B cell (primary cell): ENCODE results near the gene TOM1L2. TPM values are rescaled to one million over a fixed set of nuclear protein-coding genes. Genes with fewer than 3 reads are reported as not detected.

Experiments
- ATAC-seq: fragments of 200-7000 bp; cut with Tn5 transposase; one replicate; pipeline ENCODE4 v1.10.0; 2021; ENCODE audit warnings: low read depth, mild to moderate bottlenecking, moderate number of reproducible peaks, moderate library complexity
- CTCF ChIA-PET: fragments of 350-600 bp; sonication (Branson Sonifier 250); formaldehyde crosslinking; loops from one replicate; lab custom pipeline; 2021; ENCODE audit warnings: antibody characterized with exemption, inconsistent platforms; lab: Charles Lee
- POLR2A ChIA-PET: fragments of 350-600 bp; sonication (Branson Sonifier 250); formaldehyde crosslinking; loops from one replicate; lab custom pipeline; 2021; ENCODE audit warnings: antibody characterized with exemption; lab: Charles Lee
- DNase-seq: peaks from one replicate; pipeline ENCODE4 v3.0.0; 2013
- H2AFZ ChIP-seq: 2 replicates; pipeline ENCODE4 v1.6.1; 2012; ENCODE audit warnings: mild to moderate bottlenecking, low read depth, low read length; ENCODE audit not compliant: insufficient read depth, poor library complexity, severe bottlenecking
- H3K27ac ChIP-seq, 2 donors: 1 replicate in 1 of 2; 2 replicates in 1 of 2; pipeline ENCODE4 v1.5.1; 2012 to 2013; ENCODE audit warnings: low read length in 2 of 2, mild to moderate bottlenecking in 2 of 2, moderate library complexity in 1 of 2
- H3K27me3 ChIP-seq, 4 experiments: fragments of 200-600 bp in 1 of 4; sonication (generic) in 1 of 4; replicated peaks in 1 of 4; 1 replicate in 2 of 4; 2 replicates in 2 of 4; pipeline versions ENCODE4 v1.6.1 to v1.7.0; 2013 to 2016; ENCODE audit warnings: low read length in 3 of 4, mild to moderate bottlenecking in 2 of 4, mixed read lengths in 1 of 4, moderate library complexity in 1 of 4; ENCODE audit not compliant: insufficient read depth in 4 of 4, control insufficient read depth in 3 of 4; ENCODE audit errors: control extremely low read depth in 1 of 4
- H3K36me3 ChIP-seq, 2 experiments: replicated peaks in 1 of 2; 1 replicate in 1 of 2; 2 replicates in 1 of 2; pipeline versions ENCODE4 v1.6.1 to v1.7.1; 2013; ENCODE audit warnings: low read length in 1 of 2; ENCODE audit not compliant: insufficient read depth in 2 of 2, control insufficient read depth in 1 of 2; ENCODE audit errors: control extremely low read depth in 1 of 2, extremely low read depth in 1 of 2
- H3K4me1 ChIP-seq, 2 donors: fragments of 200-600 bp in 1 of 2; sonication (generic) in 1 of 2; 1 replicate in 1 of 2; 2 replicates in 1 of 2; pipeline versions ENCODE4 v1.5.1 to v1.6.1; 2013 to 2017; ENCODE audit warnings: low read length in 2 of 2; ENCODE audit not compliant: control insufficient read depth in 2 of 2, insufficient read depth in 2 of 2
- H3K4me2 ChIP-seq: replicated peaks from 2 replicates; pipeline ENCODE3; 2012; ENCODE audit warnings: mild to moderate bottlenecking, low read depth, low read length; ENCODE audit not compliant: poor library complexity, severe bottlenecking
- H3K4me3 ChIP-seq, 5 experiments: fragments of 200-600 bp in 1 of 5; sonication (generic) in 1 of 5; 1 replicate in 3 of 5; 2 replicates in 2 of 5; pipeline versions ENCODE4 v1.5.1 to v1.7.0; 2011 to 2016; ENCODE audit warnings: low read length in 4 of 5, mild to moderate bottlenecking in 4 of 5, low read depth in 2 of 5, control low read depth in 1 of 5, moderate library complexity in 1 of 5; ENCODE audit not compliant: insufficient read depth in 1 of 5; ENCODE audit errors: control extremely low read depth in 1 of 5, extremely low read depth in 1 of 5
- H3K79me2 ChIP-seq: fragments of 200-600 bp; sonication (generic); one replicate; pipeline ENCODE4 v1.6.0; 2016; ENCODE audit warnings: low read length; ENCODE audit not compliant: control insufficient read depth, insufficient read depth
- H3K9ac ChIP-seq: fragments of 200-600 bp; sonication (generic); 2 replicates; pipeline ENCODE4 v1.6.1; 2017; ENCODE audit warnings: mild to moderate bottlenecking, low read length, moderate library complexity
- H3K9me3 ChIP-seq, 3 donors: one replicate each; pipeline versions ENCODE4 v1.6.1 to v1.7.1; 2013; ENCODE audit warnings: low read length in 2 of 3; ENCODE audit not compliant: control insufficient read depth in 2 of 3, insufficient read depth in 1 of 3; ENCODE audit errors: control extremely low read depth in 1 of 3
- H4K20me1 ChIP-seq: 2 replicates; pipeline ENCODE4 v1.6.0; 2012; ENCODE audit warnings: mild to moderate bottlenecking, low read length; ENCODE audit not compliant: insufficient read depth, control insufficient read depth, poor library complexity, severe bottlenecking
- H3K27ac Mint-ChIP-seq: one replicate; pipeline ENCODE4 v1.8.0; 2021; ENCODE audit warnings: mixed read lengths
- H3K27me3 Mint-ChIP-seq: one replicate; pipeline ENCODE4 v1.8.0; 2021; ENCODE audit warnings: mixed read lengths
- H3K4me1 Mint-ChIP-seq: one replicate; pipeline ENCODE4 v1.8.0; 2021; ENCODE audit warnings: mixed read lengths
- H3K4me3 Mint-ChIP-seq: one replicate; pipeline ENCODE4 v1.8.0; 2021; ENCODE audit warnings: mixed read lengths
- H3K9me3 Mint-ChIP-seq: one replicate; pipeline ENCODE4 v1.8.0; 2022; ENCODE audit warnings: mixed read lengths; ENCODE audit not compliant: insufficient read depth
- CTCF ChIP-seq: fragments of 200-600 bp; IDR thresholded peaks from one replicate; pipeline ENCODE4 v1.8.0; 2022; ENCODE audit warnings: antibody characterized with exemption, mild to moderate bottlenecking
- EZH2 ChIP-seq: IDR thresholded peaks from 2 replicates; pipeline ENCODE4 v1.6.1; 2012; ENCODE audit warnings: borderline replicate concordance, low read depth, mild to moderate bottlenecking, moderate library complexity, low read length; ENCODE audit not compliant: insufficient read depth, poor library complexity, severe bottlenecking
- WGBS: methylation state at CpG from one replicate; pipeline ENCODE4 v1.1.5; 2013; ENCODE audit warnings: missing lambda C conversion rate; ENCODE audit not compliant: insufficient coverage; 5-methylcytosine and 5-hydroxymethylcytosine counted together
- intact Hi-C: fragments of 100-400 bp; cut with micrococcal nuclease; formaldehyde crosslinking; loops from one replicate; pipeline ENCODE4 v1.10.0; 2022
- polyA plus RNA-seq: library from polyadenylated mRNA; depleted of rRNA; stranded (reverse); fragments of >200 nt; gene quantifications from 2 replicates; pipeline ENCODE4 v1.2.3, GENCODE V29; 2012
- total RNA-seq, 2 donors: library from RNA; stranded (reverse); fragments of 120-200 nt in 1 of 2; gene quantifications; 1 replicate in 1 of 2; 2 replicates in 1 of 2; pipeline versions ENCODE4 v1.2.3 to v1.2.4, GENCODE V29; 2013 to 2022

TOM1L2 gene
- total and polyA plus RNA-seq, 2 donors (not counting 1 experiment from before 2014, with no cell fraction given): 25.1 to 29.7 TPM

- Histone ChIP-seq H3K9me3 (no peaks in the 10 kb centered on the region), H2AFZ (no peak overlapping the region), H3K4me2 (no peak overlapping the region), H3K36me3 (peaks cover 0 to 51% of the 10 kb centered on the region in 2 experiments), H4K20me1 (no peaks in the 10 kb centered on the region), H3K9ac (no peak overlapping the region), H3K79me2 (no peaks in the 10 kb centered on the region), H3K27me3 (no peaks in the 10 kb centered on the region), H3K4me1 (no peaks in the 10 kb centered on the region), H3K4me3 (no peak overlapping the region), H3K27ac (no peak overlapping the region)
- Mint-ChIP-seq H3K27me3 (no peaks in the 10 kb centered on the region), H3K9me3 (no peaks in the 10 kb centered on the region), H3K4me3 (no peak overlapping the region), H3K27ac (no peak overlapping the region), H3K4me1 (peaks cover 4% of the 10 kb centered on the region)
- DNase-seq (no peak), ATAC-seq (no peak)
- WGBS: 100% methylated on average over 2 of the region's 5 CpGs
- POLR2A ChIA-PET: no interaction called here
- TF ChIP-seq EZH2 (no peak), CTCF (no peak)
- intact Hi-C loops: no loop called here
- CTCF ChIA-PET: interaction anchor here (1.1 kb wide), 1 partner anchor 24 kb away, joined by 4 read pairs; no protein-coding TSS in a partner anchor
Measured at GRCh38 chr17:18008496-18009268, 36.5 kb upstream of the TOM1L2 start.

- Histone ChIP-seq H3K27me3 (no peaks in the 10 kb centered on the region), H3K9ac (no peak overlapping the region), H3K4me3 (no peak overlapping the region), H3K36me3 (peaks cover 0 to 43% of the 10 kb centered on the region in 2 experiments), H3K4me1 (no peaks in the 10 kb centered on the region), H4K20me1 (no peaks in the 10 kb centered on the region), H3K27ac (no peak overlapping the region), H3K79me2 (no peaks in the 10 kb centered on the region), H3K4me2 (no peak overlapping the region), H2AFZ (no peak overlapping the region), H3K9me3 (no peaks in the 10 kb centered on the region)
- ATAC-seq: no peak
- no peak for DNase-seq
- peaks cover 10% of the 10 kb centered on the region for H3K4me1 Mint-ChIP-seq
- no peak overlapping the region for H3K4me3 Mint-ChIP-seq
- TF ChIP-seq CTCF: no peak
- TF ChIP-seq EZH2: no peak
- ChIA-PET CTCF (no interaction called here), POLR2A (no interaction called here)
- 98% methylated on average over 20 of the region's 31 CpGs for WGBS
- intact Hi-C loops: no loop called here
- H3K27ac Mint-ChIP-seq: no peak overlapping the region
- no peaks in the 10 kb centered on the region for H3K9me3 Mint-ChIP-seq
- H3K27me3 Mint-ChIP-seq: no peaks in the 10 kb centered on the region
Measured at GRCh38 chr17:18006495-18007239, 34.5 kb upstream of the TOM1L2 start.
